HL-60 (cell line): ENCODE measurements around the gene CNTNAP5.

Source experiments
- DNase-seq, 2 experiments: peaks; one replicate each; pipeline ENCODE4 v3.0.0-alpha.2; 2010 to 2020; ENCODE audit warnings: low read depth in 1 of 2, low spot score in 1 of 2
- H3K27ac ChIP-seq: fragments of 250-450 bp; sonication (Bioruptor Pico); replicated peaks from 2 replicates; pipeline ENCODE4 v1.5.1; 2020; ENCODE audit warnings: mild to moderate bottlenecking, moderate library complexity
- H3K27me3 ChIP-seq: fragments of 250-450 bp; sonication (Bioruptor Pico); 2 replicates; pipeline ENCODE4 v1.5.1; 2021; ENCODE audit warnings: mild to moderate bottlenecking, moderate library complexity; ENCODE audit not compliant: insufficient read depth, poor library complexity, severe bottlenecking
- H3K4me3 ChIP-seq: replicated peaks from 2 replicates; pipeline ENCODE4 v1.5.1; 2011; ENCODE audit warnings: mild to moderate bottlenecking, control low read depth, low read length; ENCODE audit not compliant: insufficient read depth
- CTCF ChIP-seq: IDR thresholded peaks from one replicate; pipeline ENCODE4 v1.5.1; 2011; ENCODE audit warnings: low read length, control low read depth, inconsistent platforms; ENCODE audit not compliant: insufficient read depth
- GABPA ChIP-seq: IDR thresholded peaks from 2 replicates; pipeline ENCODE4 v1.6.1; 2012; ENCODE audit warnings: low read depth
- POLR2AphosphoS5 ChIP-seq: IDR thresholded peaks from 2 replicates; pipeline ENCODE4 v1.6.1; 2012; ENCODE audit warnings: low read depth
- REST ChIP-seq: IDR thresholded peaks from 2 replicates; pipeline ENCODE4 v1.6.1; 2012; ENCODE audit warnings: low read depth; ENCODE audit not compliant: insufficient replicate concordance
- SPI1 ChIP-seq: IDR thresholded peaks from 2 replicates; pipeline ENCODE4 v1.6.1; 2012; ENCODE audit warnings: low read depth, mild to moderate bottlenecking, borderline replicate concordance

The CNTNAP5 gene

GRCh38 chr2:124961132-124961531 is 936.0 kb downstream of the CNTNAP5 start:
- Histone ChIP-seq H3K4me3 (no peak overlapping the region), H3K27me3 (no peaks in the 10 kb centered on the region), H3K27ac (no peak overlapping the region)
- DNase-seq, result no peak
- TF ChIP-seq GABPA (no peak), SPI1 (no peak), POLR2AphosphoS5 (no peak), CTCF (no peak), REST (no peak)
